Caco-2 (cell line): Measurements from ENCODE around the gene MAGI1. TPM values are rescaled to one million over a fixed set of nuclear protein-coding genes. Genes with fewer than 3 reads are reported as not detected.

Experiments used
- BruUV-seq: library from RNA; stranded (reverse); fragments of 400-500 nt; replicated peaks from 2 replicates; lab custom pipeline; 2021; lab: Mats Ljungman, UMichigan
- CTCF ChIA-PET: fragments of 300-600 bp; sonication (Branson Sonifier 250); formaldehyde crosslinking; loops from one replicate; lab custom pipeline; 2022; ENCODE audit warnings: antibody characterized with exemption; lab: Charles Lee
- POLR2A ChIA-PET: fragments of 300-600 bp; sonication (Branson Sonifier 250); formaldehyde crosslinking; loops from one replicate; lab custom pipeline; 2022; ENCODE audit warnings: antibody characterized with exemption; lab: Charles Lee
- DNase-seq, 2 experiments: peaks; one replicate each; pipeline versions ENCODE4 v3.0.0 to v3.0.0-alpha.2; 2020 to 2022
- H3K27me3 ChIP-seq: replicated peaks from 2 replicates; pipeline ENCODE4 v1.6.0; 2011; ENCODE audit warnings: low read length; ENCODE audit not compliant: control insufficient read depth, insufficient read depth
- H3K36me3 ChIP-seq: 2 replicates; pipeline ENCODE4 v1.5.1; 2011; ENCODE audit warnings: low read length; ENCODE audit not compliant: control insufficient read depth, insufficient read depth
- H3K4me1 ChIP-seq: fragments of 250-450 bp; sonication (Bioruptor Pico); 2 replicates; pipeline ENCODE4 v1.5.1; 2020; ENCODE audit warnings: mild to moderate bottlenecking
- H3K4me3 ChIP-seq: 2 replicates; pipeline ENCODE4 v1.5.1; 2011; ENCODE audit warnings: low read depth, mild to moderate bottlenecking, control low read depth, low read length
- H3K9me3 ChIP-seq: fragments of 250-450 bp; sonication (Bioruptor Pico); 2 replicates; pipeline ENCODE4 v1.5.1; 2020; ENCODE audit warnings: mild to moderate bottlenecking, moderate library complexity
- H3K27ac Mint-ChIP-seq: one replicate; pipeline ENCODE4 v1.8.0; 2022; ENCODE audit warnings: mixed read lengths; ENCODE audit not compliant: unreplicated experiment
- H3K27me3 Mint-ChIP-seq: one replicate; pipeline ENCODE4 v1.8.0; 2022; ENCODE audit warnings: mixed read lengths; ENCODE audit not compliant: insufficient read depth, unreplicated experiment
- H3K36me3 Mint-ChIP-seq: one replicate; pipeline ENCODE4 v1.8.0; 2022; ENCODE audit warnings: mild to moderate bottlenecking, mixed read lengths; ENCODE audit not compliant: insufficient read depth, unreplicated experiment
- H3K4me1 Mint-ChIP-seq: one replicate; pipeline ENCODE4 v1.8.0; 2022; ENCODE audit warnings: low read depth, mixed read lengths; ENCODE audit not compliant: unreplicated experiment
- H3K4me3 Mint-ChIP-seq: one replicate; pipeline ENCODE4 v1.8.0; 2022; ENCODE audit warnings: mild to moderate bottlenecking, moderate library complexity, mixed read lengths; ENCODE audit not compliant: unreplicated experiment
- H3K9me3 Mint-ChIP-seq: one replicate; pipeline ENCODE4 v1.8.0; 2022; ENCODE audit warnings: mixed read lengths; ENCODE audit not compliant: unreplicated experiment
- intact Hi-C: fragments of 100-400 bp; cut with micrococcal nuclease; formaldehyde crosslinking; loops from one replicate; pipeline ENCODE4 v1.10.0; 2022; ENCODE audit not compliant: unreplicated experiment
- total RNA-seq: library from RNA; stranded (reverse); gene quantifications from 2 replicates; pipeline ENCODE4 v1.2.3, GENCODE V29; 2022
- TF ChIP-seq, protein P1 (sequence below), 2 experiments: fragments of 200-600 bp in 1 of 2; IDR thresholded peaks; 1 replicate in 1 of 2; 2 replicates in 1 of 2; pipeline versions ENCODE4 v1.5.1 to v1.8.0; 2011 to 2022; ENCODE audit warnings: antibody characterized with exemption in 1 of 2, control low read depth in 1 of 2, inconsistent platforms in 1 of 2, low read depth in 1 of 2, low read length in 1 of 2, mild to moderate bottlenecking in 1 of 2, moderate library complexity in 1 of 2; ENCODE audit not compliant: insufficient read depth in 1 of 2, severe bottlenecking in 1 of 2, unreplicated experiment in 1 of 2

MAGI1 gene
- total RNA-seq, 1 experiment from 2014 or later = 64.9 TPM

DNA sequence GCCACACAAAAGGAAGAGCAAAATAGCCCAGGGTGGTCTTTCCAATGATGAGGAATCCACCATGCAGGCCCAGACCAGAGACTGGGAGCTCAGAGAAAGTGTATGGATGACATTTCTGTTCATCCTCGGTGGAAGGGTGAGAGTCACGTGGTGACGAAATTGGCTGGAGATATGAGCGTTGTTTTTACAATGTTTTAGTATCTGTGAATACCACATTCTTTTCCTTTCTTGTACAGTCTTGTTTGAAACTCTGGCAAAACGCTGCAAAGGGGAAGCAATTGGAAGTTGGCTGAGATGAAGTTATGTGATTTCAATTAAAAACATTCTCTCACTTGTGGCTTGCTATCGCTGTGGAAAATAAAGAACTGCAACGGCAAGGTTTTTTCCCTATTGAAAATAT is 137.5 kb downstream of the MAGI1 start:
- intact Hi-C loops = no loop called here
- no peaks in the 10 kb centered on the region for H3K9me3 Mint-ChIP-seq
- H3K4me3 Mint-ChIP-seq = no peak overlapping the region
- Histone ChIP-seq H3K36me3 (no peaks in the 10 kb centered on the region), H3K27me3 (no peaks in the 10 kb centered on the region), H3K9me3 (no peaks in the 10 kb centered on the region), H3K4me1 (peaks cover 32% of the 10 kb centered on the region), H3K4me3 (no peak overlapping the region)
- H3K27ac Mint-ChIP-seq = no peak overlapping the region
- no TSS peak for BruUV-seq
- CTCF ChIA-PET = no interaction called here
- TF ChIP-seq, protein P1, sequence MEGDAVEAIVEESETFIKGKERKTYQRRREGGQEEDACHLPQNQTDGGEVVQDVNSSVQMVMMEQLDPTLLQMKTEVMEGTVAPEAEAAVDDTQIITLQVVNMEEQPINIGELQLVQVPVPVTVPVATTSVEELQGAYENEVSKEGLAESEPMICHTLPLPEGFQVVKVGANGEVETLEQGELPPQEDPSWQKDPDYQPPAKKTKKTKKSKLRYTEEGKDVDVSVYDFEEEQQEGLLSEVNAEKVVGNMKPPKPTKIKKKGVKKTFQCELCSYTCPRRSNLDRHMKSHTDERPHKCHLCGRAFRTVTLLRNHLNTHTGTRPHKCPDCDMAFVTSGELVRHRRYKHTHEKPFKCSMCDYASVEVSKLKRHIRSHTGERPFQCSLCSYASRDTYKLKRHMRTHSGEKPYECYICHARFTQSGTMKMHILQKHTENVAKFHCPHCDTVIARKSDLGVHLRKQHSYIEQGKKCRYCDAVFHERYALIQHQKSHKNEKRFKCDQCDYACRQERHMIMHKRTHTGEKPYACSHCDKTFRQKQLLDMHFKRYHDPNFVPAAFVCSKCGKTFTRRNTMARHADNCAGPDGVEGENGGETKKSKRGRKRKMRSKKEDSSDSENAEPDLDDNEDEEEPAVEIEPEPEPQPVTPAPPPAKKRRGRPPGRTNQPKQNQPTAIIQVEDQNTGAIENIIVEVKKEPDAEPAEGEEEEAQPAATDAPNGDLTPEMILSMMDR (IDR thresholded peaks at IDR 0.05; ENCODE audit: insufficient read depth in 1 of 2, low read depth in 1 of 2, low read length in 1 of 2, severe bottlenecking in 1 of 2, unreplicated experiment in 1 of 2) = no peak
- no peaks in the 10 kb centered on the region for H3K27me3 Mint-ChIP-seq
- H3K4me1 Mint-ChIP-seq = peaks cover 33% of the 10 kb centered on the region
- DNase-seq = no peak
- POLR2A ChIA-PET = no interaction called here
- H3K36me3 Mint-ChIP-seq = peaks cover 13% of the 10 kb centered on the region

DNA sequence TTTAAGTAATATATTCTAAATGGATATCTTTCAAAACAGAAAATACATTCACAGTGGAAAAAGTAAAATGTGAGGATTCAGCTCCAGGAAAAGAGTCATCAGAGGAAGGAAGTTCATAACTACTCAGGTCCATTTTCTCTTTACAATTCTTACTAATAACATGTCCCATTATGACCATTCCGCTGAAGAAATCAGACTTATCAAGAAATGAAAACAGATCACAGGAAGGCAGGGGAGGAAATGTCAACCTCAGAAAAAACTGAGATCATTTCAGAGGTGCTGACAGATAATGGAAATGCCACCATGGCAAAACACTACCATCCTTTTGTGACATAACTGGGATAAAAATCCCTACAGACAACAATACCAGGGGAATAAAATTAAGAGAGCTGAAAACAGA is 139.5 kb downstream of the MAGI1 start:
- TF ChIP-seq, protein P1 (IDR thresholded peaks at IDR 0.05; ENCODE audit: insufficient read depth in 1 of 2, low read depth in 1 of 2, low read length in 1 of 2, severe bottlenecking in 1 of 2, unreplicated experiment in 1 of 2) = no peak
- no peak for DNase-seq
- Mint-ChIP-seq H3K36me3 (peaks cover 8% of the 10 kb centered on the region), H3K4me1 (peaks cover 29% of the 10 kb centered on the region), H3K4me3 (no peak overlapping the region), H3K27me3 (no peaks in the 10 kb centered on the region), H3K27ac (no peak overlapping the region), H3K9me3 (no peaks in the 10 kb centered on the region)
- BruUV-seq = no TSS peak
- POLR2A ChIA-PET = no interaction called here
- intact Hi-C loops = no loop called here
- peaks cover 32% of the 10 kb centered on the region for H3K4me1 ChIP-seq
- H3K4me3 ChIP-seq = no peak overlapping the region
- H3K27me3 ChIP-seq = no peaks in the 10 kb centered on the region
- H3K36me3 ChIP-seq = no peaks in the 10 kb centered on the region
- CTCF ChIA-PET = no interaction called here
- no peaks in the 10 kb centered on the region for H3K9me3 ChIP-seq

DNA sequence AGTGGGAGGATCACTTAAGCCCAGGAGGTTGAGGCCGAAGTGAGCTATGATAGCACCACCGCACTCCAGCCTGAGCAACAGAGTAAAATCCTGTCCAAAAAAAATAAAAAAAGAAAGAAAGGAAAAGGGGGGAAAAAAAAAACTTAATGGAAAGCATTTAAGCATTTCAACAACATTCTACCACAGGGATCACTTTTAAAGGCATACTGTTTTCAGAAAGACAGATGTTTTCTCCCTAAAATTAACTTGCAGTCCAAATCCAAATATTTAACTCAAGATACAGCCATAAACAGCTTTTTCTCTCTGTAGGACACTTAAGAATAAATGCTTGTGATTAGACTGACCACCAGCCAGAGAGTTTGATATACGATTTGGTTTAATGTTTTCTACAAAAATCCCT is 141.0 kb downstream of the MAGI1 start:
- Histone ChIP-seq H3K9me3 (no peaks in the 10 kb centered on the region), H3K4me3 (no peak overlapping the region), H3K4me1 (peaks cover 28% of the 10 kb centered on the region), H3K36me3 (no peaks in the 10 kb centered on the region), H3K27me3 (no peaks in the 10 kb centered on the region)
- ChIA-PET CTCF (no interaction called here), POLR2A (no interaction called here)
- H3K27me3 Mint-ChIP-seq = no peaks in the 10 kb centered on the region
- no peaks in the 10 kb centered on the region for H3K9me3 Mint-ChIP-seq
- DNase-seq = no peak
- no peak overlapping the region for H3K27ac Mint-ChIP-seq
- TF ChIP-seq, protein P1 (IDR thresholded peaks at IDR 0.05; ENCODE audit: insufficient read depth in 1 of 2, low read depth in 1 of 2, low read length in 1 of 2, severe bottlenecking in 1 of 2, unreplicated experiment in 1 of 2) = no peak
- intact Hi-C loops = no loop called here
- peaks cover 35% of the 10 kb centered on the region for H3K4me1 Mint-ChIP-seq
- peaks cover 8% of the 10 kb centered on the region for H3K36me3 Mint-ChIP-seq
- no peak overlapping the region for H3K4me3 Mint-ChIP-seq
- no TSS peak for BruUV-seq
